HG02798 (cell line): ENCODE data around the gene IFI6.
"Not testable (repeated sequence)": the region's sequence is repeated elsewhere in the genome, so short reads cannot be mapped to it uniquely, and the experiment has no call there.

Experiments
- ATAC-seq: cut with Tn5 transposase; IDR thresholded peaks from one replicate; pipeline ENCODE4 v1.9.1; 2021; ENCODE audit warnings: mild to moderate bottlenecking; ENCODE audit not compliant: unreplicated experiment, poor library complexity

The IFI6 gene

DNA sequence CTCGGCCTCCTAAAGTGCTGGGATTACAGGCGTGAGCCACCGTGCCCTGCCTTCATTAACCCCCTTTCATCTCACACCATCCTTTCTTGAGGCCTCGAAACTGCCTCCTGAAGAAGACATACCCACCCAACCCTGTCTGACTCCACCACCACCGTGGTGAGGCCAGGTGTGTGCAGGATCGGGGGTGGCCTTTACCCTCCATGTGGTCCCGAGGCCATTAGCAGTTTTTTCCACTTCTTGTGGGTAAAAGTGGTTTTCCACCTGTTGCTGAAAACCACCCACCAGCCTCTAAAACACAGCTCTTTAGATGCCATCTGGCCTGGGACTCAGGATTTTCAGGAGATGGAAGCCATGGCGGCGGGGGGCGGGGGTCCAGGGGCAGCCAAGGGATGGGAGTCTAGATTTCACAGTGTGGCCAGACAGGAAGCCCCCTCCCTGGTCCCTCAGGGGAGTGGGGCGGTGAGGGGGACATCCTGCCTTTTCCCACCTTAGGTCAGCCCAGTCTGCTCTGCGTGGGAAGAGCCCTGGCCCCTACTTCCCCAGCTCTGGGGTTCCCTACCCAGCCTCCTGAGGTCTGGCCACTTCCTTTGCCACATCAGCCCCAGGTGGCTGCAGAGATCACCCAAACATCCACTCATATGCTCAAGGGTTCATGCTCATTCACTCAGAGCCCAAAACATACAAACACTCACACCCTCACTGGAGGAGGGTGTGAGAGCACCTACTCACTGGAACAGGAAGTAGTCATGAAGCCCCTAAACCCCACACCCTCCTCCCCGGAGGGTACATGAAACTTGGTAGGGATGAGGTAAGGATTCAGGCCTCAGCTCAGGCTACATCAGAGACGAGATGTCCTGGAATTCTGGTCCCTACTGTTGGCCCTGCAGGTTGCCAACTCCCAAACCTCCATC, 39.4 kb downstream of the IFI6 start:
- ATAC-seq = peak; percentile 34

DNA sequence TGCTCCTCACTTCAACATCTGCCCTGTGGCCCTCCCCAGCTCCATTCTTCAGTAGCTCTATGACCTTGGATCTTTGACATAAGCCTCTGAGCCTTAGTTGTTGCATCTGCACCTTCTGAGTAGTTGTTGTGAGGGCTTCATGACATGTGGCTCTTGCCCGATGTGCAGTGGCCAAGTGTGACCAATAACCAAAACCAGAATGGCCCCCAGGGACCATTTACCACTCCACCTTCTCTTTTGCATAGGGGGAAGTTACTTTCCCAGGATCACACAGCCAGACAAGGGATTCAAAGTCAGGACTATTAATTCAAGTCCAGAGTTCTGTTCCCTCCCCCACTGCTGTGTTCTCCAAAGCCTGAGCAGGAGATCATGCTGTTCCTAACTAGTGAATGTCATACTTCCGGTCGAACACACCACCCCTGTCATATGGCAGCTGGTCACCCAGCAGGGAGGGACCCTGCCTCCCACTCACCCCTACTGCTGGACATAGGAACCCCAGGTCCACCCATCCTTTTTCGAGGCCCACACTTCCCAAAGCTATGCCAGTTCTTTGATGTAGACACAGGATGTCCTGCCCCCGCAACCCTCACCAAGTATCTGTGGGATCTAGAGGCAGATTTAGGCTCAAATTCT, 41.0 kb downstream of the IFI6 start:
- peak; percentile 27 for ATAC-seq

DNA sequence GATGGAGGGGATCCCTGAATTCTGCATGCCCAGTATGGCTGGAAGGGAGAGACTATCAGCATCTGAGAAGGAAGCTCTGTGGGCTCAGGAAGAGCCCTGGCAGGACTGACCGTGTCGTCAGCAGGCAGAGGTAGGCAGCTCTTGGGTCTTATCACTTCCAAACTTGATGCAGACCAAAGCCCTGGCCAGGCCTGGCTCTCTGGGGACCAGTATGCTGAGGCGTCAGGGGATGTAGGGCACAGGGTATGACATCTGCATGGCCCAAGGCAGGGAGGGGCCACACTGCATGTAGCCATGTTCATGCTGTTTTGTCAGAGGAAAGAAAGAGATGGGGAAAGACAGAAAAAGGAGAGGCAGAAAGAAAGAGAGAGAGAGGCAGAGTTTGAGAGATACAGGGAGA, 43.3 kb downstream of the IFI6 start:
- ATAC-seq = no peak

DNA sequence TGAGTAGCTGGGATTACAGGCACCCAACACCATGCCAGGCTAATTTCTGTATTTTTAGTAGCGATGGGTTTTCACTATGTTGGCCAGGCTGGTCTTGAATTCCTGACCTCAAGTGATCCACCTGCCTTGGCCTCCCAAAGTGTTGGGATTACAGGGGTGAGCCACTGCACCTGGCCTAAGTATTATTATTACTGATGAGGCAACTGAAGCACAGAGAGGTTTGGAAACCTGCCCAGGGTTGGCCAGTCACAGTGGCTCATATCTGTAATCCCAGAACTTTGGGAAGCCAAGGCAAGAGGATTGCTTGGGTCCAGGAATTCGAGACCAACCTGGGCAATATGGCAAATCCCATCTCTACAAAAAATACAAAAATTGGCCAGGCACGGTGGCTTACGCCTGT, 44.3 kb downstream of the IFI6 start:
- not testable (repeated sequence) for ATAC-seq

DNA sequence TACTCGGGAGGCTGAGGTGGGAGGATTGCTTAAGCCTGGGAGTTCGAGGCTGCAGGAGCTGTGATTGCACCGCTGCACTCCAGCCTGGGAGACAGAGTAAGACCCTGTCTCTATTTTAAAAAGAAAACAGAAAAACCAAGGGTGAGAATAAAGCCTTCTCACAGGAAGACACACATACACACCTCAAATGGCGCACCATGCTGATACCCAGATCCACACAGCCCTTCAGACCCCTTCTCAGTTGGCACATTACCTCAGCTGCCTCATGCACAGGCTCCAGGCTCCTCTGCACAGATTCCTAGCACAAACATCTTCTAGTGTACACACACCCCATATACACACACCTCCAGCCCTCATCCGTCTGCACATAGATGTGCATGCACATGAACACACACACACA, 44.9 kb downstream of the IFI6 start:
- no peak for ATAC-seq

DNA sequence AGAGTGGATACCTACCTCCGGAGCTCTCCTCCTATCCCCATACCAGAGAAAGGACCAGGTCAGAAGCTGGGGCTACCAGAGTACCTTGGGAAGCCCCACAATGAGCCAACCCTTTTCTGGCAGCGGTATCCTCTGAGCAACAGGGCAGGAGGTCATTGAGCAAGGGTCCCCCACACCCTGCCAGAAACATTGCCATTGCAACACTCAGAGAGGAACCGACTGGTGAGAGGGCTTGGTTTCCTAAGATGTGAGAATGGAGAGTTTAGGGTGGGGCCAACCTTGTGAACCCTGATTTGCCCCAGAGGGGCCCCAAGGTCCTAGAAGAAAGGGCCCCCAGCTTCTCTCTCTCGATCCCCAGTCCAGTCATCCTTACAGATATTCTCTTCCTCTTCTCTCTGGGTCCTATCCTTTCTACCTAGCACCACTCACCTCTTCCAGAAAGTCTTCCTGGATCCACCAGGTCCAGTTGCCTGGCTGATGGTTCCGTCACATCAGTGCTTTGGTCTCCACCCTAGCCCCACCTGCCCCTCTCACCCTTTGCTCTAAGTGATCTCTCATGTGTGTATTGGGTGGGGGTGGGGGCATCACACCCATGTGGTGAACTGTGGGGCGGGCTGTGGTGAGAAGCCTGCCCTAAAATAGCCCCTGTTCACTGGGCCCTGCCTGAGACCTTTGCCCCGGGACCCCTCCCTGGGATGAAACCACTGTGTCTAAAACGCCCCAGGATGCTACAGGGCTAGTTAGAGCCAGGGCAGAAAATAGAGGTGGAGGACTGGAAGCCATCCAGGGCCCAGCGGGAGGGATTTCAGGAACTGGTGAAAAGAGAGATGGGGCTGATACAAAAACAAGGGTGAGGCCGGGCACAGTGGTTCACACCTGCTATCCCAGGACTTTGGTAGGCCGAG, 45.7 kb downstream of the IFI6 start:
- ATAC-seq = peak; percentile 31

DNA sequence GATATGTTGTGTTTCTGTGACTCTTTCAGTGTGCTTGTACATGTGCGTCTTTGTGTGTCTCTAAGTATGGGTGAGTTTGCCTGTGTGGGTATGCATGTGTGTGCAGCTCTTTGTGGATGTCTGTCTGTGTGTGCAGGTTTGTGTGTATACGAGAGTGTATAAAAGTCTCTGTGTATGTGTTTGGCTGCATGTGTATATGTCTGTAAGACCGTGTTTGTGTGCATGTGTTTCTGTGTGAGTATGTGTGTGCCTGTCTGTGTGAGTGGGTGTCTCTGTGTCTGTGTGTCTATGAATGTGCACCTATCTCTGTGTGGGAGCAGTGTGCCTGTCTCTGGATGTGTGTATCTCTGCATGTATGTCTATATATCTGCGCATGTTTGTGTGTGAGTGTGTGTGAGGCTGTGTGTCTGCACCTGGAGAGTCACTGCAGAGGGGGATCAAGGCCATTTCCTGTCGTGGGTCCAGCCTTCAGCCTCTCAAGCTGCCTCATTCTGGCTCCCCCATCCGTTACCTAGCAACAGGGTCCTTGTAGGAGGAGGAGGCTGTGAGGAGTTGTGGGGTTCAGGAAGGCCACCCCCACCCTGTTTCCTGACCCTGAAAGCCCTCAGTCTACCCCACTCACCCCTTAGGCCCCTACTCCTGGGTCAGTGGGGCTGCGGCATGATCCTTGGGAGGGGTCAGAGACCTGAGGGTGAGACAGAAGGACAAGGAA, 47.4 kb downstream of the IFI6 start:
- no peak for ATAC-seq

DNA sequence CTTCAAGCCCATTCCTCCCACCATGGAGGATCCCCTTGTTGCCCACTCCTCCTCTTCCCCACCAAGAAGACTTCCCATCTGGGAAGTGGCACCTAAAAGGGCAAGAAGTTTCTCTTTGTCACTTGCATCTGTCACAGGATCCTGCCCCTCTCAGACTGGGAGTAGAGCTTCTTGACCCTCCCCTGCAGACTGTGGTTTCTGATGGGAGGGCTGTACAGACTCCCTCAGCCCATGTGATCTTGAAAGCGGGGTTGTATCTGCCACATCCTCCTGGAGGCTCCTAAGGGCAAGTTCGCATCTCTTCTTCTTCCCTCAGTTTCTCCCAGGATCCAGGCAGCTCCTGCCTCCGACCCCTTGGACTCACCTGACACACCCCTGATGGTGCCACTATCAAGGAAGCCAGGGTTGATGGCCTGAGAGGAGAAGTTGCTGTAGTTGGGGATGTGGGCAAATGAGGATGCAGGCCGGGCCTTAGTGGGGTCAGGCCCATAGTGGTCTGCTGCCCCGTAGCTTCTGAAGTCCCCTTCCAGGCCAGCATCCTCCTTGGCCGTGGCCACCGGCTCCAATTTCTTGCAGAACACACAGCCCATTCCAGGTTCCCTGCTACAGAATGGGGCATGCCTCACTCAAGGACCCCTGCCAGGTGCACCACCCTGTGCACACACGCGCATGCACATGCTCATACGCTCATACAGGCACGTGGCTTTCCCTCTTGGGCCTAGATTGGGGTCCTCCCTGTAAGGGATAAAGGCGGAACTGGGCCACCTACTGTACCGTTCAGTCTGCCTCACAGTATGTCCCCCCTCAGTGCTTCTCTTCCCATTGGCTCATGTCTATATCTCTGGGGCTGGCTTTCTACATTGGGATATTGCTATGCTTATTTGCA, 48.4 kb downstream of the IFI6 start:
- no peak for ATAC-seq

DNA sequence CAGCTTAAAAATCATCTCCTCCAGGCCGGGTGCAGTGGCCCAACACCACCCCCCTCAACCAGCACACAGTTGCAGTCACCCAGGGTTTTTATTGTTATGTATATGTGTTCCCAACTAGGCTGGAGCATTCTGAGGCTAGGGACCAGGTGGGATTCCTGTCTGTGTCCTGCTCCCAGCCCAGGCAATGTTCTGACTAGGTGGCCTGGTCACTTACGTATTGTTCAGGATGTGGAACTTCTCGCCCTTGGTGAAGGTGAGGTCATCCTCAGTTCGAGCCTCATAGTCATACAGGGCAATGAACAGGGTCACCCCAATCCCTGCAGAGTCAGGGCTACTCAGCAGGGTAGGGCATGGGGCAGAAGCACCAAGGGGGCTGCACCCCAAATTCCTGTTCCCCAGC, 49.2 kb downstream of the IFI6 start:
- no peak for ATAC-seq

DNA sequence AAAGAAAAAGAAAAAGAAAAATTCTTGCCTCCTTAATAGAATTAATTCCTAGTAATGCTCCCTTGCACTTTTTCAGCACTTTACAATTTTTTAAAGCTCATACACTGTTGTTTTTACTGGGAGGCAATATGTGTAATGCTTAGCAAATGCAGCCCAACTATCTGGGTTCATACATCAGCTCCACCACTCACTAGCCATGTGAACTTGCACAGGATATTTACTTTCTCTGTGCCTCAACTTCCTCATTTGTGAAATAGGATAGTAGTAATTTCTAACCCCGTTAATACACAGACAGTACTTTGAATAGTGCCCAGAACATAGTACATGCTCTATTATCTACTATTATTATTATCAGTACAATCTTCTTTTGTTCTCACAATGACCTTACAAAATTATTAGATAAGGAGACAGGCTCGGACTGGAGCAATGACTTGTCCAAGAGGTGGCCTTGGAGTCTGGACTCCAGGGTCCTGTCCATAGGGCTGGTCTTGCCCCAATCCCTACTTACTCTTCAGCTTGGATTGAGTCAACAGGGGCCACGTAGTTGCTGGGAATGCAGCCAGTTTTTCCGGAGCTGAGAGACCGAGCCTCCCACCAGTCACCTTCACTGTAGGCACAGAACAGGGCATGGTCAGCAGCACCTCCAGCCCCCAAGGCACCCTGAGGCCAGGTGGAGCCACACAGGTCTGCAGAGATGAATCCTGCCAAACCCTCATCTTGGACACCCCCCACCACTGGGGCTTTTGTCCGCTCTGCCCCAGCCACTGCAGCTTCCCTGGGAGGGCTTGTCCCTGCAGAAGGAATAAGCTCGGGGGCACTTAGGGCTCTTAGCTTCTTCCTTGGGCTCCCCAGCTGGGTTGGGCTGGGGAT, 50.7 kb downstream of the IFI6 start:
- no peak for ATAC-seq

DNA sequence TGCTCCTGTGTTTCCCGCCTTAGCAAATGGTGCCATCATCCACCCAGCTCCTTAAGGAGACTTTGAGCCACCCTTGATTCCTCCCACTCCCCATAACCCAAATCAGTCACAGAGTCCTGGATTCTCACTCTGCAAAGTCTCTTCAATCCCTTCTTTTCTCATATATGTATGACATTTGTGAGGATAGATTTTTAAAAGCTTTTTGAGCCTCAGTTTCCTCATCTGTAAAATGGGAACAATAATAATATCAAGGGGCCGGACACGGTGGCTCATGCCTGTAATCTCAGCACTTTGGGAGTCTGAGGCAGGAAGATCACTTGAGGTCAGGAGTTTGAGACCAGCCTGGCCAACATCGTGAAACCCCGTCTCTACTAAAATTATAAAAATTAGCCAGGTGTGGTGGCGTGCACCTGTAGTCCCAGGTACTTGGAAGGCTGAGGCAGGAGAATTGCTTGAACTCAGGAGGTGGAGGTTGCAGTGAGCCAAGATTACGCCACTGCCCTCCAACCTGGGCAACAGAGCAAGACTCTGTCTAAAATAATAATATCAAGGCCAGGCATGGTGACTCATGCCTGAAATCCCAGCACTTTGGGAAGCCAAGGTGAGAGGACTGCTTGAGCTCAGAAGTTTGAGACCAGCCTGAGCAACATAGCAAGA, 52.1 kb downstream of the IFI6 start:
- not testable (repeated sequence) for ATAC-seq

DNA sequence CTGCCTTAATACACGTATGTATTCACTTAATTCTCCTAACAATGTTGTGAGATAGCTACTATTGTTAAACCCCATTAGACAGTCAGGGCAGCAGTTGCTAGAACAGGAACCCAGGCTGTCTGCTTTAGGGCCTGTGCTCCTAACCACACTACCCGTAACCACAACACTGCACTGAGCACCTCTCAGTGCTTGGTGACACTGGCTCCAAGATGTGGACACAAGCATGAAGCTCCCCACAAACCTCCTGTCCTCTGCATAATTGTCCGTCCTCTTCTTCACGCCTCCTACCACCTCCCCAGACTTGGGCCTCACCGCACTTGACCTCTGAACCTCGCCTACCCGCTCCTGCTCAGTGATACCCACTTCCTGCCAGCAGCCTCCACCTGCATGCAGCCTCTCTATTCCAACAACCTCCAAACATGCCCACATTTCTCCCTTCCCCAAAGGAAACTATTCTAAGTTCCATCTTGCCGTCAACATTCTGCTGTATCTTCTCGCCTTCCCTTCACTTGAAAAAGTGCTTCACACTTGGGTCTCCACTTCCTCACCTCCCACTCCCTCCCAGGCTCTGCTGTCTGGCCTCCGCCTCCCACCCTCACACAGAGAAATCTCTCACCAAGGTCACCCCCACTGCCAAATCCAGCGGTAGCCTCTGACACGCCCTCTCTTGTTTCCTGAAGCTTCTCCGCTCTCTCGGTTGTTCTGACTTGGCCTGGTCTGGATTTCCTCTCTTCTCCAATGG, 53.5 kb downstream of the IFI6 start:
- ATAC-seq = no peak

DNA sequence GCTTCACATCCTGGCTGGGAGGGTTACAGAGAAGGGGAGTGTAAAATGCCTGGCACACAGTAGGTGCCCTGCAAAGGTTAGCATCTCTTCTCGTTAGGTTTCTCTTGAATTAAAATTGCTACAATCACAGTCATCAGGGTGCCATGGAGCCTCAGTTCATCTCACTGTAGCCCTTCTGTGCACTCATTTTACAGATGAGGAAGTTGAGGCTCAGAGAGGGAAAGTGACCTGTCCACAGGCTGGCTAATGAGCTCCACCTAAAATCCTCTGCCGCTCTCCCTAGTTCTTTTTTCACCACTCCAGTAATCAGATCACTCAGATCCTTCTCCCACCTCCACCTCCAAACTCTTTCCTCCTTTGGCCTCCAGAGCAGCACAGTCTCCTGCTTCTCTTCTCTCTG, 54.6 kb downstream of the IFI6 start:
- ATAC-seq = no peak

DNA sequence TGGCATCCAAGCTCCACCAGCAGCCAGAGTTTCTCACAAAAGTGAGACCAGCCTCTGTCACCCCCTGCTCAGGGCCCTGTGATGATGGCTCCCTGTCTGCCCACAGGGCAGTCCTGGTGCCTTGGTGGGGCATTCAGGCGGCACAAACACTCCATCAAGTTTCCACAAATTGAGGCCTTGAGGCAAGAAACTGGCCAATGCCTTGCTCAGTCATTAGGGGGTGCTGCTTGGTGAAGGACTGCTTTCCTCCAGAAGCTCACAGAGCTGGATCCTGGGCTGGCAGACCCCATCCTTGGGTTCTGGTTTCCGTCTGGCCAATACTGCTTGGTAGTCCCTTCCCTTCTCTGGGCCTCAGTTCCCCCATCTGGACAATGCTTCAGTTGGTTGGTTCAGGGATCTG, 55.6 kb downstream of the IFI6 start:
- ATAC-seq = no peak
